HCEC 1CT (cell line): ENCODE data around the gene PARP12.
"Not testable (repeated sequence)": the region's sequence is repeated elsewhere in the genome, so short reads cannot be mapped to it uniquely, and the experiment has no call there.

ENCODE experiments used
- DNase-seq: peaks from one replicate; pipeline ENCODE4 v3.0.0-alpha.2; 2017

Gene PARP12

GRCh38 chr7:140062528-140063299 lies at the start of gene PARP12:
Gene PARP12 (minus strand): TSS chr7:140062951. CDS start chr7:140062847, 104 bp downstream.
- peak; percentile 72 for DNase-seq

GRCh38 chr7:140108777-140109176 lies 46.0 kb upstream of the PARP12 start:
- not testable (repeated sequence) for DNase-seq

GRCh38 chr7:140096459-140096858 lies 33.7 kb upstream of the PARP12 start:
- DNase-seq, result no peak

GRCh38 chr7:140093375-140093774 lies 30.6 kb upstream of the PARP12 start:
- no peak for DNase-seq

- no peak for DNase-seq
These were observed 22.7 kb upstream of the PARP12 start for GRCh38 chr7:140085447-140085846.

GRCh38 chr7:140084972-140085371 lies 22.2 kb upstream of the PARP12 start:
- DNase-seq, result no peak

- DNase-seq, result no peak
These were observed 21.4 kb upstream of the PARP12 start for GRCh38 chr7:140084142-140084655.

- no peak for DNase-seq
These were observed 20.0 kb upstream of the PARP12 start for GRCh38 chr7:140082770-140083169.

- DNase-seq, result no peak
These were observed 19.1 kb upstream of the PARP12 start for GRCh38 chr7:140081774-140082425.

- no peak for DNase-seq
These were observed 18.2 kb upstream of the PARP12 start for GRCh38 chr7:140080919-140081318.

GRCh38 chr7:140079121-140079536 lies 16.4 kb upstream of the PARP12 start:
- DNase-seq, result peak; percentile 40

- no peak for DNase-seq
These were observed 15.6 kb upstream of the PARP12 start for GRCh38 chr7:140078392-140078791.

GRCh38 chr7:140074780-140075179 lies 12.0 kb upstream of the PARP12 start:
- DNase-seq, result no peak

GRCh38 chr7:140070546-140070945 lies 7.8 kb upstream of the PARP12 start:
- no peak for DNase-seq

GRCh38 chr7:140069298-140069949 lies 6.7 kb upstream of the PARP12 start:
- DNase-seq, result no peak

GRCh38 chr7:140068033-140068432 lies 5.3 kb upstream of the PARP12 start:
- DNase-seq, result no peak

- DNase-seq, result no peak
These were observed 4.3 kb upstream of the PARP12 start for GRCh38 chr7:140067052-140067451.

- no peak for DNase-seq
These were observed 628 bp downstream of the PARP12 start for GRCh38 chr7:140062118-140062527.

GRCh38 chr7:140061607-140061930 lies 1.2 kb downstream of the PARP12 start:
- no peak for DNase-seq

GRCh38 chr7:140060788-140061606 lies 1.8 kb downstream of the PARP12 start:
- DNase-seq, result peak; percentile 40

- no peak for DNase-seq
These were observed 2.5 kb downstream of the PARP12 start for GRCh38 chr7:140060243-140060630.

GRCh38 chr7:140059273-140060242 lies 3.2 kb downstream of the PARP12 start:
- peak; percentile 76 for DNase-seq
